HG03097 (cell line): ENCODE measurements around the gene TSPY2.
"Not testable (repeated sequence)": the region's sequence is repeated elsewhere in the genome, so short reads cannot be mapped to it uniquely, and the experiment has no call there.

Source experiments
- ATAC-seq: cut with Tn5 transposase; IDR thresholded peaks from one replicate; pipeline ENCODE4 v1.9.1; 2021; ENCODE audit not compliant: unreplicated experiment, low FRiP score

Gene TSPY2, protein sequence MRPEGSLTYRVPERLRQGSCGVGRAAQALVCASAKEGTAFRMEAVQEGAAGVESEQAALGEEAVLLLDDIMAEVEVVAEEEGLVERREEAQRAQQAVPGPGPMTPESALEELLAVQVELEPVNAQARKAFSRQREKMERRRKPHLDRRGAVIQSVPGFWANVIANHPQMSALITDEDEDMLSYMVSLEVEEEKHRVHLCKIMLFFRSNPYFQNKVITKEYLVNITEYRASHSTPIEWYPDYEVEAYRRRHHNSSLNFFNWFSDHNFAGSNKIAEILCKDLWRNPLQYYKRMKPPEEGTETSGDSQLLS

GRCh38 chrY:6245923-6246322 is at the start of gene TSPY2:
TSPY2 (plus strand) TSS chrY:6246223; CDS start chrY:6246269, 46 bp downstream.
- ATAC-seq, result not testable (repeated sequence)

DNA sequence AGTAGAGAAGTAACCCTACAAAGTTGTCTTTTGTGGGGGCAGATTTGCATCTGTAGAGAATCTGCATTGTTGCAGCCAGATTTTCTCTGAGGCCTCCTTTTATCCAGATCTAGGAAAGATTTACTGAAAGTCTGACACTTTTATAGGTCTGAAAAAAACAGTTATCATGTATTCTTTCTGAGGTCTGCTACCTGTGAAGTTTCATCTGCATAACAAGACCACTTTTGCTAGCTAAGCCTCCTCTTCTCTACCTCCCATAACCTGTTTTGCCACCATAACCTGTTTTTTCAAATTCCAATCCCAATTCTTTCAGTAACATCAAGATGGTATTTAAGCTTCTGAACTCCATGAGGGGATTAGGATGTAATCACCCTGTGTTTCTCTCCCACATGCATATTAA is 36.5 kb upstream of the TSPY2 start:
- ATAC-seq, result not testable (repeated sequence)

DNA sequence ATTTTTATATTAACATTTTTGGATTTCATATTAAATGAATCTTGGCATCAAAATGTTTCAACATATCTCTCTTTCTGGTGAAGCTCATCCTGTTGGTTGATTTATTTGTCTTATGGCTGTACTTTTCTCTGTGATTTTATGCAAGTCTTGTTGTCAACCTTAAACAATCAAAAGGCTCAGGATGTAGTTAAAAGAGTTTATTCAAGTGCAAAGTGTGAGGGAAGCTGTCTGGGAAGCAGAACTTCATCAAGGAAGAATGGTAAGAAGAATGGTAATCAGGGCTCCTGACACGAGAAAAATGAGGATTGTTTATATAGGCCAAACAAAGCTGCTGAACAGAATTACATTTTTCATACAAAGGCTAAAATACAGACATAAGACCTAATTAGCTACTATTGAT is 29.0 kb upstream of the TSPY2 start:
- ATAC-seq, result not testable (repeated sequence)

- not testable (repeated sequence) for ATAC-seq
Observed at GRCh38 chrY:6269839-6270238, 23.8 kb downstream of the TSPY2 start.
